Ectodermal cell (in vitro differentiated cells): ENCODE results near the gene SPATA12.

ENCODE experiments used
- H3K27ac ChIP-seq: 2 replicates; pipeline ENCODE4 v1.7.0; 2013; ENCODE audit warnings: mild to moderate bottlenecking, low read depth, low read length; ENCODE audit not compliant: insufficient read depth, poor library complexity, severe bottlenecking
- H3K27me3 ChIP-seq: 2 replicates; pipeline ENCODE4 v1.7.0; 2013; ENCODE audit warnings: mild to moderate bottlenecking, low read length; ENCODE audit not compliant: insufficient read depth, control insufficient read depth, poor library complexity, severe bottlenecking
- H3K36me3 ChIP-seq: one replicate; pipeline ENCODE4 v1.7.0; 2013; ENCODE audit warnings: low read length; ENCODE audit not compliant: control insufficient read depth, insufficient read depth
- H3K4me1 ChIP-seq: one replicate; pipeline ENCODE4 v1.7.0; 2013; ENCODE audit warnings: low read length; ENCODE audit not compliant: control insufficient read depth, insufficient read depth
- H3K4me3 ChIP-seq: 2 replicates; pipeline ENCODE4 v1.7.0; 2013; ENCODE audit warnings: low read depth, low read length, control low read depth; ENCODE audit not compliant: insufficient read depth
- H3K9me3 ChIP-seq: 2 replicates; pipeline ENCODE4 v1.7.0; 2013; ENCODE audit warnings: mild to moderate bottlenecking, low read length, moderate library complexity; ENCODE audit not compliant: control insufficient read depth
- WGBS, 2 experiments: methylation state at CpG; one replicate each; pipeline ENCODE4 v1.1.7; 2013; ENCODE audit warnings: missing lambda C conversion rate in 2 of 2; 5-methylcytosine and 5-hydroxymethylcytosine counted together

SPATA12 gene

DNA sequence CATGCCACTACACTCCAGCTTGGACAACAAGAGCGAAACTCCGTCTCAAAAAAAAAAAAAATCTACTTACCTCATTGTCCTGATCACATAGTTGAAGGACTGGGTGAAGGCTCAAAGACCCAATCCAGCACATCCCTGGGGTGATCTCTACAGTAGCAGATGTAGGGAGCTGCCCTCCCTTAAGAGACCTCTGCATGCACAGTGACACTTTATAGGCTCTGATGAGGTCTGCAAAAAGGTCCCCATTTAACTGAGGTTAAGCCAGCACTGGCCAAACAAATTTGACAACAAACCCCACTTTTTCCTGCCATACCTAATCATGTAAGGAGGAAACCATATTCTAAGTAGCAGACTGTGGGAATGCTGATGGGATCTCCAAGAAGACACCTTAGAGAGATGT lies 31.1 kb upstream of the SPATA12 start:
- WGBS, 2 experiments = 88 to 90% methylated on average over 2 of the region's 2 CpGs
- Histone ChIP-seq H3K27me3 (no peaks in the 10 kb centered on the region), H3K36me3 (no peaks in the 10 kb centered on the region), H3K27ac (no peak overlapping the region), H3K4me1 (no peaks in the 10 kb centered on the region), H3K9me3 (no peaks in the 10 kb centered on the region), H3K4me3 (no peak overlapping the region)

DNA sequence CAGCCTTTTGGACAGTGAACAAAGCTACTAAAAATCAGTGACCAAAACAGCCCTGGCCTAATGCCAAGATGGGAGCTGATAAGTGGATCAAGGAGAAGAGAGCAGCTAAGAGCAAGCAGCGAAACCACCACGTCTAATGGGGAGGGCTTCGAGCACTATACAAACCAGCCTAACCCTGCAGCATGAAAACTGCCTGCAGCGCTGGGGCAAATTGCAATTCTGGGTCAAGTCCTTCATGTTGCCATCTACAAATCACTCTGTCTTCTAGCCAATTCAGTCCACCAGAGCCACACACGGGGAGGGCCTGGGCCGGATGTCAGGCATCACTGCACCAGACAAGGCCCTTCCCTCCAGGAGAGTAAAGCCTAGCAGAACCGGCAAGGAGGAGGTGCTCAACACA lies 30.5 kb upstream of the SPATA12 start:
- no peaks in the 10 kb centered on the region for H3K36me3 ChIP-seq
- WGBS, 2 experiments = 89 to 93% methylated on average over 7 of the region's 7 CpGs

GRCh38 chr3:57030721-57031120 lies 29.7 kb upstream of the SPATA12 start:
- 91 to 95% methylated on average over 3 of the region's 3 CpGs for WGBS, 2 experiments
- Histone ChIP-seq H3K36me3 (no peaks in the 10 kb centered on the region), H3K27me3 (no peaks in the 10 kb centered on the region), H3K4me1 (no peaks in the 10 kb centered on the region), H3K4me3 (no peak overlapping the region), H3K27ac (no peak overlapping the region), H3K9me3 (no peaks in the 10 kb centered on the region)

More for the DNA sequence above, 30.5 kb upstream of the SPATA12 start:
- H3K27ac ChIP-seq = no peak overlapping the region
- H3K27me3 ChIP-seq = no peaks in the 10 kb centered on the region
- no peaks in the 10 kb centered on the region for H3K9me3 ChIP-seq
- no peak overlapping the region for H3K4me3 ChIP-seq
- no peaks in the 10 kb centered on the region for H3K4me1 ChIP-seq

GRCh38 chr3:57031631-57032541 lies 28.6 kb upstream of the SPATA12 start:
- 81 to 86% methylated on average over 5 of the region's 5 CpGs for WGBS, 2 experiments
- Histone ChIP-seq H3K27ac (no peak overlapping the region), H3K9me3 (no peaks in the 10 kb centered on the region), H3K36me3 (no peaks in the 10 kb centered on the region), H3K4me1 (no peaks in the 10 kb centered on the region), H3K4me3 (no peak overlapping the region), H3K27me3 (no peaks in the 10 kb centered on the region)

DNA sequence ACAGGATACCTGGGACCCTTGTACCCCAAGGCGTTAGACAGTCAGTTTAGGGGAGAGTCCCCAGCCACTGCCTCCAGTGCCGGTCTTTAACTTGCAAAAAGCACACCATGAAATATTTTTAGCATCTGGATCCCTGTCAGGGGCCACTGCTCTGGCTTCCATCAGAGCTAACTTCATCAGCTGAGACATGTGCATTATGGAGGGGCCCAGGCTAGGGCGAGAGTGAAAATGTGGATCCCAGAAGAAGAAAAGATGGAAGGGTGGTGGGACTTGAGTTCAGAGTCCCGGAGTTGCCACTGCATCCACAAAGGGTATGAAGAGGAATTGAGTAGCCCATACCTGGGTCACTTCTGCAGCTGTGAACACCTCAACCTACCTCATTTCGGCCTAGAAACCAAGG lies 23.5 kb upstream of the SPATA12 start:
- WGBS, 2 experiments = 90 to 95% methylated on average over 5 of the region's 5 CpGs
- H3K4me1 ChIP-seq = no peaks in the 10 kb centered on the region
- H3K36me3 ChIP-seq = no peaks in the 10 kb centered on the region
- H3K4me3 ChIP-seq = no peak overlapping the region
- no peaks in the 10 kb centered on the region for H3K27me3 ChIP-seq
- no peaks in the 10 kb centered on the region for H3K9me3 ChIP-seq
- H3K27ac ChIP-seq = no peak overlapping the region

GRCh38 chr3:57038466-57039164 lies 21.8 kb upstream of the SPATA12 start:
- H3K36me3 ChIP-seq = no peaks in the 10 kb centered on the region
- no peak overlapping the region for H3K27ac ChIP-seq
- no peaks in the 10 kb centered on the region for H3K9me3 ChIP-seq
- H3K27me3 ChIP-seq = no peaks in the 10 kb centered on the region
- 90 to 96% methylated on average over 5 of the region's 5 CpGs for WGBS, 2 experiments
- H3K4me1 ChIP-seq = no peaks in the 10 kb centered on the region
- no peak overlapping the region for H3K4me3 ChIP-seq

DNA sequence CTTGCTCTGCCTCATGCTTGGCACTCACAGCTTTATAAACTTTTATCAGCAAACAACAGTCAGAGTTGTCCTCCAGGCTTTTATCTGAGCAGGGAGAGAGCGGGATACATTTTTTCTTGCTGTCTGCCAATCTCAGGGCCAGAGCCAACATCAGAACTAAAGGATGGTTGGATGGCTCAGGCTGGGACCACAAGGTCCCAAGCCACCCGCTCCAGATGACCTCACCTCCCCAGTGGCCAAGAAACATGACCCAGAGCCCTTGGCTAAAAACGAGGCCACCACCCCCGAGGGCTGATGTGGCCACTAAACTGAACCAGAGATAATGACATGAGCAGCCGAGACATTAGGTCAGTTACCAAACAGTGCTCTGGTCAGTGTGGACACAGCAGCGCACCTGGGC lies 18.8 kb upstream of the SPATA12 start:
- H3K4me3 ChIP-seq = no peak overlapping the region
- 83 to 85% methylated on average over 6 of the region's 6 CpGs for WGBS, 2 experiments
- no peaks in the 10 kb centered on the region for H3K4me1 ChIP-seq
- H3K36me3 ChIP-seq = no peaks in the 10 kb centered on the region
- H3K27ac ChIP-seq = no peak overlapping the region
- H3K9me3 ChIP-seq = no peaks in the 10 kb centered on the region
- H3K27me3 ChIP-seq = no peaks in the 10 kb centered on the region

DNA sequence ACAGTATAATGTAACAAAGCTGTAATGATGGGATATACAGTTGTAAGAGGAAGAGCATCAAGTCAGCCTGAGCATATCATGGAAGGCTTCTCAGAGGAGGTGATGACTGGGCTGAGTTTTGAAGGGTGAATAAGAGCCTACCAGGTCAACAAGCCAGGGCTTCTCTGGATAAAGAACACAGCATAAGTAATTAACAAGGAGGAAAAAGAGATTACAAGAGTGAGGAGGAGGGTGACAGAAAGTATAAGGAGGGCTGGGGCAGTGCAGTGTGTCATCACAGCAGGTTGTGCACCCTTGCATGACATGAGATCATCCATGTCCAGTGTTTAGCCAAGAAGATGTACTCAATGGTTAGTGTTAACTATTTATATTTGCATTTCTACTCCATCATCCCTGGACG lies 16.9 kb upstream of the SPATA12 start:
- WGBS, 2 experiments = 0% methylated on average over 1 of the region's 1 CpG; no CpG with 5 or more reads in 1 of the 2 experiments
- no peak overlapping the region for H3K4me3 ChIP-seq

GRCh38 chr3:57046101-57046765 lies 14.2 kb upstream of the SPATA12 start:
- WGBS, 2 experiments = 90 to 92% methylated on average over 7 of the region's 7 CpGs
- Histone ChIP-seq H3K27me3 (no peaks in the 10 kb centered on the region), H3K36me3 (no peaks in the 10 kb centered on the region), H3K27ac (no peak overlapping the region), H3K4me3 (no peak overlapping the region), H3K9me3 (no peaks in the 10 kb centered on the region), H3K4me1 (no peaks in the 10 kb centered on the region)

More for the DNA sequence above, 16.9 kb upstream of the SPATA12 start:
- no peaks in the 10 kb centered on the region for H3K9me3 ChIP-seq
- H3K27me3 ChIP-seq = no peaks in the 10 kb centered on the region
- H3K36me3 ChIP-seq = no peaks in the 10 kb centered on the region
- no peak overlapping the region for H3K27ac ChIP-seq
- no peaks in the 10 kb centered on the region for H3K4me1 ChIP-seq
